Stimulated activated CD4-positive, alpha-beta T cell treated with anti-CD3 and anti-CD28 coated beads, Interleukin-12 subunit alpha, Interleukin-12 subunit beta, amount 100 ng/mL, for 48 hours (primary cell): ENCODE results near the gene AOC2.
"Not testable (repeated sequence)": the region's sequence is repeated elsewhere in the genome, so short reads cannot be mapped to it uniquely, and the experiment has no call there.

ENCODE experiments used
- DNase-seq, 3 donors: peaks; one replicate each; pipeline ENCODE4 v3.0.0-alpha.2; 2020; ENCODE audit warnings: low read depth in 2 of 3, low spot score in 1 of 3

The AOC2 gene

GRCh38 chr17:42879596-42879985 lies 35.2 kb downstream of the AOC2 start:
- DNase-seq, result no peak

DNA sequence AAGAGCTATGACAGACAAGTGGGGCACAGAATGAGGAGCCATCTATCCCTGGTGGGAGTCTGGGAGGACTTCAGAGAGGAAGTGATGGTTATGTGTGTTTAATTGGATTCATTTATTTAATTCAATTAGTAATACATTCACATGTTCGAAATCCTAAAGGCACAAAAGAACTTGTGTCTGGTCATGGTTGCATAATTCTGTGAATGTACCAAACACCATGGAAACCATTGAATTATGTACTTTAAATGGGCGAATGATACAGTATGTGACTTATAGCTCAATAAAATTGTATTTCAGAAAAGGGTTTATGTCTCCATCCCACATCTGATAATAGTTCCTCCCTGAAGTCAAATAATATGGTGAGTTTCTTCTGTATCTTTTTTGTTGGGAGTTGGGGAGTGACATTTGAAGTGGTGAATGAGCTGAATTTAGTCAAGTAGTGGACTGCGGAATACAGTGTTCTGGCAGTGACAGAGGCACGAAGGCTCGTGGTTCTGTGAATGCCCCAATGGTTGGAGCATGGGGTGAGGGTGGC lies 36.5 kb downstream of the AOC2 start:
- no peak for DNase-seq

- DNase-seq, result not testable (repeated sequence)
These were observed 37.3 kb downstream of the AOC2 start for GRCh38 chr17:42881706-42882105.

DNA sequence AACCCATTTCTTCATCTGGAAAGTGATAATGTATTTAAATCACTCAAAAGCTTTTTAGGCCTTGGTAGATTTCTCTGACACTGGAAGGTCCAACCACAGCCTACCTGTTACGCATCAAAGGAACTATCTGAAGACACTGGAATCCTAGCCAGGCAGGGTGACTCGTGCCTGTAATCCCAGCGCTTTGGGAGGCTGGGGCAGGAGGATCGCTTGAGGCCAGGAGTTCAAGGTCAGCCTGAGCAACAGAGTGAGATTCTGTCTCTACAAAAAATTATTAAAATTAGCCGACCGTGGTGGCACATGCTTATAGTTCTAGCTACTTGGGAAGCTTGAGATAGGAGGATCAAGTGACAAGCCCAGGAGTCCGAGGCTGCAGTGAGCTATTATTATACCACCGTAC lies 37.8 kb downstream of the AOC2 start:
- no peak for DNase-seq

DNA sequence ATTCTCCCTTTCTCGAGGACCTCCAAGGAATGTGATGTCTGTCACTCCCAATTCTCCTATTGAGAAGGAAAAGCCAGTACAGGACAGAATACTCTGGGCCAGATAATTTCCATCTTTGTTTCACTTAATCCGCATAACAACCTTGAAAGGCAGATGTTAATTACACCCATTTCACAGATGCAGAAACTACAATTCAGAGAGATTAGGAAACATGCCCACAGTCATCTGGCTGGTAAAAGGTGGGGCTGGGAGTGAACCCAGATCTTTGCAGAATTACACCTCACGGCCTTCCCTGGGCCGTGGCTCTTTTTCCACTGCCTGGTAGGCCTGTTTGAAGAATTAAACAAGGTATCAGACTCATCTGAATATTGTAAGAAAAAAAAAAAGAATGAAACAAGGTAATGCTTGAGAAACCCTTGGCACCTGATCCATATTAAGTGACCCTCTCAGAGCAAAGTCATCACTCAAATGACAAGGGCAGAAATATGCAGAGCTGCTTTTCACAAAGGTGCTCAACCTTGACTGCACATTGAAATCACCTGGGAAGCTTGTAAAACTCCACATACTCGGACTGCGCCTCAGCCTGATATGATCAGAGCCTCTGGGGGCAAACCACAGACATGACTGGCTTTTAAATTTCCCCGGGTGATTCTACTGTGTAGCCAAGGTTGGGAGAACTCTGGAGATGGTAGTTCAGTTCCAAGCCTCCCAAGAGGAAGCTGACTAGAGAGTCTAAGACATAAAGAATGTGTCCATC lies 39.6 kb downstream of the AOC2 start:
- no peak for DNase-seq

GRCh38 chr17:42885806-42886205 lies 41.4 kb downstream of the AOC2 start:
- not testable (repeated sequence) for DNase-seq

DNA sequence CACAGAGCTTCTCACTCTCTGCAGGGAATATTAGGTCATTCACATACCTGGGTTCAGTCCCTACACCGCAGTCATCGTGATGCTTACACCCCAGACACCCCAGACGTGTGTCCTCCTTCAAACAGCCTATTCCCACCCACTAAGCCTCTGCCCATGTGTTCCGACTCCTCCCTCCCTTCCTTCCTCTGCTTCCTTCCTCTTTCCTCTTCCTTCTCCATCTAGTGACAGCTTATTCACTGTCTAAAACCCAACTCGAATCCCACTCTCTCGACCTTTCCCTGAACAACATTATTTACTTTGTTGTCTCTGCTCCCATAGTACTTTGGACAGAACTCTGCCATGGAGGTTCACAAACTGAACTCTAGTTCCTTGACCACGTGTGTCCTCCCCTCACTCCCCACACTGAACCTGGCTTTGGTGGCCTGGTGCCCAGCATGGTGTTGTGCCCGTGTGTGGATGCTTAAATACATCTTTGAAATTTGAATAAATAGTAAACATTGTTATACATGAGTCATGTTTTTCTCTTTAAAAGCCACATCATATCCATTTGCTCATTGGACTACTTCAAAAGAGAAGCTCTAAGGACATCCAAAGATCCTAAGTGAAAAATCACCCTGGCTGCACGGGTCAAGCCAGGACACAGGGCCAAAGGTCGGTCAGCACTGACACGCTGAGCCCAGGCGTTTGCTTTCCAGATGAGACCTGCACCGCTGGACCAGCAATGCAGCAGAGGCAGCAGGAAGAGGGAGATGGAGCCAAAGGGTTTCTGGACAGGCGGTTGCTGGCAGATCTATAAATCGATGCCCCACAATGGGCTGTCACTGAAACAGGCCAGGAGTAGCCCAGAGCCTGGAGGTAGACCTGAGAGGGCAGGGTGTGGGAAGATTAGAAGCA lies 42.1 kb downstream of the AOC2 start:
- DNase-seq, result no peak

- DNase-seq, result no peak
These were observed 45.4 kb downstream of the AOC2 start for GRCh38 chr17:42889809-42890208.

GRCh38 chr17:42891539-42892152 lies 47.3 kb downstream of the AOC2 start:
- DNase-seq, result no peak

DNA sequence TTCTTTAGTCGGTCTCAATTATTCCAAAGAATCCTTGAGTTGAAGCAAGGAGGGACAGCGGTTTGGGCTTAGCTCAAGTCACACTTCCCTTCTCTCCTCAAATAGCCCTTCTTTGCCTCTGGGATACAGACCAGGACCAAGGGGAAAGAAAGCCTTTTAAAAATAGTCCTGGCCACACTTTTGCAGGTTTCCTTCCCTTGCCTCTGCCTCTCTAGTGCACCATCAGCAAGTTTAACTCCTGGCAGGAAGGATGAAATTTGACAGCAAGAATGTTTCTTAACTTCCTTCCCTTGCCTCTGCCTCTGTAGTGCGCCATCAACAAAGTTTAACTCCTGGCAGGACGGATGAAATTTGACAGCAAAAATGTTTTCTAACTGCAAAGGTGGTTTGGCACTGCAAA lies 49.0 kb downstream of the AOC2 start:
- DNase-seq, result no peak

DNA sequence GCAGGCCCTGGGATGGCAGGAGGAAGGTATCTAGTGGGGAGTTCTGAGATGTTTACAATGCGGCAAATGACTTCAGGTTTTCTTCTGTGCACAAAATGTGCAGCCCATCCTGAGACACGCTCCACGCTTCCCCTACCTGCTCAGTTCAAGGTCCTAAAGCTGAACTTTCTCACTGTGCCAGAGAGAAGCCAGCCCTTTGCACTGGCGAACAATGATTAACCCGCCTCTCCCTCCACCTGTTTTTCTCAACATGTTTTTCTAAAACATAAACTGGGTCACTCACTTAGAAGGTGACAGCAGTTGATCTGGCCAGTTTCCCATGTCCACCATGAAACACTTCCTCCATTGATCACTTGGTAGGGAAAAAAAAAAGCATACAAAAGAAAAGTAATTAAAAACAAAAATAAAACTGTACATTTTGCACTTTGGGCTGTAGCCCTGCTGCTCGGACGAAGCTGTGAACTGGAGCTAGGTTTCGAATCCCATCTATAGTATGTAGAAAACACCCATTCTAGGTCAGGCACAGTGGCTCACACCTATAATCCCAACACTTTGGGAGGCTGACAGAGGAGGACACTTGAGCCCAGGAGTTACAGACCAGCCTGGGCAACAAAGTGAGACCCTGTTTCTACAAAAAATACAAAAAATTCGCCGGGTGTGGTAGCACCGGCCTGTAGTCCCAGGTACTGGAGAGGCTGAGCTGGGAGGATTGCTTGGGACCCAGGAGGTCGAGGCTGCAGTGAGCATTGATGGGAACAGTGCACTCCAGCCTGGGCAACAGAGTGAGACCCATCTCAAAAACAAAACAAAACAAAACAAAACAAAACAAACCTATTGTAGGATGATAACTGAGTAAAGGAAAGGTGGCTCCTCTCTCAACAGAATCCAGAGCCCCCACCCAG lies 50.2 kb downstream of the AOC2 start:
- DNase-seq, result no peak

- no peak for DNase-seq
These were observed 50.8 kb downstream of the AOC2 start for GRCh38 chr17:42895185-42895555.

DNA sequence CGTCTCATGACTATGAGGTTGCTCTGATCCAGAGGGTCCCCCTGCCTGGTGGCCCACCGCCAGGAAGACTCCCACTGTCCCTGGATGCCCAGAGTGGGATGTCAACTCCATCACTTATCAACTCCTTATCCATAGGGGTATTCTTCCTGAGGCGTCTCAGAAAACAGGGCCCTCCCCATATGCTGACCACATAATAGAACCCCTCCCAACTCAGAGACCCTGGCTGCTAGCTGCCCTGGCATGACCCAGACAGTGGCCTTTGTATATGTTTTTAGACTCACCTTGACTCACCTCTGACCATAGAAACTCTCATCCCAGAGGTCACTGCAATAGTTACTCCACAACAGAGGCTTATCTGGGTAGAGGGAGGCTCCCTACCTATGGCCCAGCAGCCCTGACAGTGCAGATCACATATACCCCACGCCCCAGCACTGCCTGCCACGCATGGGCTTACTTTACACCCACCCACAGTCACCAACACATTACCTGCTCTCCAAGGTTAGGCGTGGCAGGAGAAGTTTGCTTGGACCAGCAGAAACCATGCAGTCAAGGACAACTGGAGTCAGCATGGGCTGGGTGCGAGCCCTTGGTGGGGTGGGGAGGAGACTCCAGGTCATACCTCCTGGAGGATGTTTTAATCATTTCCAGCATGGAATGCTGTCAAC lies 53.9 kb downstream of the AOC2 start:
- no peak for DNase-seq

DNA sequence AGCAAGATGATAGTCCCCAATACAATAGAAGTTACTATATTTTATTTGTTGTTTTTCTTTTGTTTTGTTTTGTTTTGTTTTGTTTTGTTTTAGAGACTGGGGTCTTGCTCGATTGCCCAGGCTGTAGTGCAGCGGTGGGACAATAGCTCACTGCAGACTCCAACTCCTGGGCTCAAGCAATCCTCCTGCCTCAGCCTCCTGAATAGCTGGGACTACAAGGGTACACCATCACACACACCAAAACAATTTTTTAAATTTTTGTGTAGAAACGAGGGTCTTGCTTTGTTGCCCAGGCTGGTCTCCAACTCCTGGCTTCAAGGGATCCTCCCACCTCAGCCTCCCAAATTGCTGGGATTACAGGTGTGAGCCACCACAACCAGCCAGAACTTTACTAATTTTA lies 55.6 kb downstream of the AOC2 start:
- not testable (repeated sequence) for DNase-seq
